GM12865 (cell line): Measurements from ENCODE around the gene C6orf47.

Experiments
- DNase-seq: peaks from one replicate; pipeline ENCODE4 v3.0.0; 2010; ENCODE audit warnings: low read depth
- H3K4me3 ChIP-seq: 2 replicates; pipeline ENCODE4 v1.5.1; 2011; ENCODE audit warnings: mild to moderate bottlenecking, low read depth, low read length, control low read depth
- CTCF ChIP-seq: IDR thresholded peaks from 2 replicates; pipeline ENCODE4 v1.5.1; 2011; ENCODE audit warnings: low read length, control low read depth, low read depth, inconsistent platforms; ENCODE audit not compliant: insufficient read depth; ENCODE audit errors: missing control alignments

The C6orf47 gene

GRCh38 chr6:31631681-31632278, 28.8 kb downstream of the C6orf47 start:
- no peak for TF ChIP-seq CTCF
- no peak overlapping the region for H3K4me3 ChIP-seq
- no peak for DNase-seq

GRCh38 chr6:31631209-31631608, 29.4 kb downstream of the C6orf47 start:
- no peak for DNase-seq
- TF ChIP-seq CTCF, result no peak
- no peak overlapping the region for H3K4me3 ChIP-seq

- DNase-seq, result no peak
- no peak for TF ChIP-seq CTCF
- no peak overlapping the region for H3K4me3 ChIP-seq
Measured at GRCh38 chr6:31630177-31630934, 30.2 kb downstream of the C6orf47 start.

DNA sequence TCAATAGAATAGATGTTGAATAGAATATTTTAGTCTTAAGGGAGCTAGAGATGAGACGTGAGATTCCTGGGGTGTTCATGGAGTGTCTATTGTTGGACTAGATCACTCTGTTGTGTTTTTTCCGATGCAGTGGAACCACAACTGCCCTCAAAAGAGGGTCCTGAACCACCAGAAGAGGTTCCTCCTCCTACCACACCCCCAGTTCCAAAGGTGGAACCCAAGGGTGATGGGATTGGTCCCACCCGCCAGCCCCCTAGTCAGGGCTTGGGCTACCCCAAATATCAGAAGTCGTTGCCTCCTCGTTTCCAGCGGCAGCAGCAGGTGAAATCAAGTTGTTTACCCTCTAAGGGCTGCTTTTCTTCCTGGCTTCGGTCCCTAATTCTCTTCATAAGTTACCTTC, 31.6 kb downstream of the C6orf47 start:
- no peak overlapping the region for H3K4me3 ChIP-seq
- DNase-seq, result no peak
- TF ChIP-seq CTCF, result no peak

DNA sequence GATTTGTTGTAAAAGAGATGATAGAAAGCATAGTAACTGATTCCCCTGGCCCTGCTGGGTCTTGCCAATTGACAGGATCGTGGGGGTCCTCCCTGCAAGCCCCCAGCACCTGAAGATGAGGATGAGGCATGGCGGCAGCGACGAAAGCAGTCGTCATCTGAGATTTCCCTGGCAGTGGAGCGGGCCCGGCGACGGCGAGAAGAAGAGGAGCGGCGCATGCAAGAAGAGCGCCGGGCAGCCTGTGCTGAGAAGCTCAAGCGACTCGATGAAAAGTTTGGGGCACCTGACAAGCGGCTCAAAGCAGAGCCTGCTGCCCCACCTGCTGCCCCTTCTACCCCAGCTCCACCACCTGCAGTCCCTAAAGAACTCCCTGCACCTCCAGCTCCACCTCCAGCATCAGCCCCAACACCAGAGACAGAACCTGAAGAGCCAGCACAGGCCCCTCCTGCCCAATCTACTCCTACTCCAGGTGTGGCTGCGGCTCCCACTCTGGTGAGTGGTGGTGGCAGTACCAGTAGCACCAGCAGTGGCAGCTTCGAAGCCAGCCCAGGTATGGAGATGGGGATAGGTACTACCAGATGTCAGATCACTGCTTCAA, 32.8 kb downstream of the C6orf47 start:
- TF ChIP-seq CTCF, result no peak
- no peak overlapping the region for H3K4me3 ChIP-seq
- no peak for DNase-seq

DNA sequence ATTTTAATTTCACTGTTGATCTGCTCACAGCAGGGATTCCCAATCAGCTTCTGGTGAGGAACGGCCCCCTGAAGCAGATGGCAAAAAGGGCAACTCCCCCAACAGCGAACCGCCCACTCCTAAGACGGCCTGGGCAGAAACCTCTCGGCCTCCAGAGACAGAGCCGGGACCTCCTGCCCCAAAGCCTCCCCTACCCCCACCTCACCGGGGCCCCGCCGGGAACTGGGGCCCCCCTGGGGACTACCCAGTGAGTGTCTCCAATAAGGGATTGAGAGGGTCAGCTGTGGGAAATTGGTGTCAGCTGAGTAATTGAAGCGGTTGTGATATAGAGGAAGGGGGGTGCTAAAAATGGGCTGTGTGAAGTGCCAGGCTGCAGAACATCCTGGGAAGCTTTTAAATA, 33.6 kb downstream of the C6orf47 start:
- no peak overlapping the region for H3K4me3 ChIP-seq
- DNase-seq, result no peak
- TF ChIP-seq CTCF, result no peak
